Upper lobe of left lung (tissue), 4 donors: ENCODE data around the gene RBMS1.

ENCODE experiments used
- EP300 ChIP-seq, 4 donors: sonication (generic); formaldehyde crosslinking; IDR thresholded peaks; one replicate each; pipeline ENCODE4 v1.5.1; 2017; ENCODE audit warnings: antibody characterized with exemption in 4 of 4, control low read depth in 2 of 4
- POLR2A ChIP-seq, 4 donors: fragments of 450-650 bp; IDR thresholded peaks; one replicate each; pipeline ENCODE4 v1.5.1; 2016 to 2017; ENCODE audit warnings: antibody characterized with exemption in 4 of 4, mild to moderate bottlenecking in 2 of 4
- POLR2AphosphoS5 ChIP-seq, 2 donors: sonication (generic); formaldehyde crosslinking; IDR thresholded peaks; one replicate each; pipeline ENCODE4 v1.5.1; 2017; ENCODE audit warnings: antibody characterized with exemption in 2 of 2
- TF ChIP-seq, protein P1 (sequence below), 6 experiments: fragments of 450-650 bp in 4 of 6; fragments of 200-600 bp in 2 of 6; sonication (generic) in 2 of 6; IDR thresholded peaks; one replicate each; pipeline ENCODE4 v1.5.1; 2016 to 2019; ENCODE audit warnings: antibody characterized with exemption in 6 of 6

DNA sequence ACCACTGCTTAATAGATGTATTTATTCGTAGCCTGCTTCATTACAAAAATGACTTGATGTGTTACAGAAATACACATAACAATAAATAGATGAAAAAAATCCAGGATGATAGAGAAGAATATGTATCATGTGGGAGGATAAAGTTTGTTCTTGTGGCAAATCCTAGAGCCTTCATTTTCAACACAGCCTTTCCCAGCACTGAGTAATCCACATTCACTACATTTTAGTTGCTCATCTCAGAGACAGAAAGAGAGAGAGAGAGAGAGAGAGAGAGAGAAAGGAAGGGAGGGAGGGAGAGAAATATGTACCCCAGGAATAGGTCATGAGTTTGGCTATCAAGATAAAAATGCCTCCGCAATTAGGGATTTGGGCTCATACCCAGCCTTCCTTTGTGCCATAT lies 144.3 kb downstream of the RBMS1 start:
- TF ChIP-seq, protein P1, sequence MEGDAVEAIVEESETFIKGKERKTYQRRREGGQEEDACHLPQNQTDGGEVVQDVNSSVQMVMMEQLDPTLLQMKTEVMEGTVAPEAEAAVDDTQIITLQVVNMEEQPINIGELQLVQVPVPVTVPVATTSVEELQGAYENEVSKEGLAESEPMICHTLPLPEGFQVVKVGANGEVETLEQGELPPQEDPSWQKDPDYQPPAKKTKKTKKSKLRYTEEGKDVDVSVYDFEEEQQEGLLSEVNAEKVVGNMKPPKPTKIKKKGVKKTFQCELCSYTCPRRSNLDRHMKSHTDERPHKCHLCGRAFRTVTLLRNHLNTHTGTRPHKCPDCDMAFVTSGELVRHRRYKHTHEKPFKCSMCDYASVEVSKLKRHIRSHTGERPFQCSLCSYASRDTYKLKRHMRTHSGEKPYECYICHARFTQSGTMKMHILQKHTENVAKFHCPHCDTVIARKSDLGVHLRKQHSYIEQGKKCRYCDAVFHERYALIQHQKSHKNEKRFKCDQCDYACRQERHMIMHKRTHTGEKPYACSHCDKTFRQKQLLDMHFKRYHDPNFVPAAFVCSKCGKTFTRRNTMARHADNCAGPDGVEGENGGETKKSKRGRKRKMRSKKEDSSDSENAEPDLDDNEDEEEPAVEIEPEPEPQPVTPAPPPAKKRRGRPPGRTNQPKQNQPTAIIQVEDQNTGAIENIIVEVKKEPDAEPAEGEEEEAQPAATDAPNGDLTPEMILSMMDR (IDR thresholded peaks at IDR 0.05) = no peak
- TF ChIP-seq POLR2AphosphoS5 (IDR thresholded peaks at IDR 0.05) = no peak
- TF ChIP-seq POLR2A (IDR thresholded peaks at IDR 0.05) = no peak
- TF ChIP-seq EP300 (IDR thresholded peaks at IDR 0.05) = no peak
